Chondrocyte (in vitro differentiated cells): ENCODE data around the gene MALRD1. TPM values are rescaled to one million over a fixed set of nuclear protein-coding genes. Genes with fewer than 3 reads are reported as not detected.
A peak's percentile ranks its signal among the peaks of the same experiment; 100 is the strongest.

ENCODE experiments used
- DNase-seq: peaks from one replicate; pipeline ENCODE4 v3.0.0; 2021; ENCODE audit warnings: mixed read lengths, low spot score
- H3K27ac Mint-ChIP-seq: one replicate; pipeline ENCODE4 v1.8.0; 2021; ENCODE audit warnings: mild to moderate bottlenecking, moderate library complexity, mixed read lengths; ENCODE audit not compliant: unreplicated experiment
- H3K27me3 Mint-ChIP-seq: 2 replicates; pipeline ENCODE4 v1.8.0; 2021; ENCODE audit warnings: low read depth, mixed read lengths
- H3K36me3 Mint-ChIP-seq: 2 replicates; pipeline ENCODE4 v1.8.0; 2021; ENCODE audit warnings: low read depth, mixed read lengths
- H3K4me1 Mint-ChIP-seq: 2 replicates; pipeline ENCODE4 v1.8.0; 2021; ENCODE audit warnings: low read depth, mild to moderate bottlenecking, mixed read lengths
- H3K4me3 Mint-ChIP-seq: one replicate; pipeline ENCODE4 v1.8.0; 2021; ENCODE audit warnings: mild to moderate bottlenecking, moderate library complexity, mixed read lengths; ENCODE audit not compliant: unreplicated experiment
- H3K9me3 Mint-ChIP-seq: 2 replicates; pipeline ENCODE4 v1.8.0; 2021; ENCODE audit warnings: low read depth, mixed read lengths
- CTCF ChIP-seq: fragments of 200-600 bp; sonication (generic); IDR thresholded peaks from 2 replicates; pipeline ENCODE4 v1.5.0; 2021; ENCODE audit warnings: antibody characterized with exemption, mild to moderate bottlenecking, moderate library complexity
- total RNA-seq: library from RNA; stranded (reverse); gene quantifications from 3 replicates; pipeline ENCODE4 v1.2.1, GENCODE V29; 2021

Gene MALRD1
- total RNA-seq, 1 donor from 2014 or later = 0.27 TPM

- peaks cover 8% of the 10 kb centered on the region for H3K9me3 Mint-ChIP-seq
These were observed 609.5 kb downstream of the MALRD1 start for GRCh38 chr10:19658131-19658530.

GRCh38 chr10:19658622-19659233 is 610.1 kb downstream of the MALRD1 start:
- peaks cover 9% of the 10 kb centered on the region for H3K9me3 Mint-ChIP-seq
- TF ChIP-seq CTCF = no peak
- no peaks in the 10 kb centered on the region for H3K27me3 Mint-ChIP-seq
- H3K4me1 Mint-ChIP-seq = peaks cover 62% of the 10 kb centered on the region
- no peak overlapping the region for H3K4me3 Mint-ChIP-seq
- DNase-seq = no peak
- peaks cover 2% of the 10 kb centered on the region for H3K36me3 Mint-ChIP-seq
- peak overlapping the region; percentile 62 for H3K27ac Mint-ChIP-seq

More at GRCh38 chr10:19658131-19658530, 609.5 kb downstream of the MALRD1 start:
- DNase-seq = no peak
- Mint-ChIP-seq H3K27ac (peak overlapping the region; percentile 62), H3K4me1 (peaks cover 68% of the 10 kb centered on the region), H3K36me3 (peaks cover 2% of the 10 kb centered on the region), H3K4me3 (no peak overlapping the region), H3K27me3 (no peaks in the 10 kb centered on the region)
- no peak for TF ChIP-seq CTCF

GRCh38 chr10:19659920-19660655 is 611.5 kb downstream of the MALRD1 start:
- H3K27ac Mint-ChIP-seq = peak overlapping the region; percentile 80
- no peak for TF ChIP-seq CTCF
- no peak overlapping the region for H3K4me3 Mint-ChIP-seq
- peaks cover 49% of the 10 kb centered on the region for H3K4me1 Mint-ChIP-seq
- H3K36me3 Mint-ChIP-seq = peaks cover 2% of the 10 kb centered on the region
- H3K9me3 Mint-ChIP-seq = peaks cover 9% of the 10 kb centered on the region
- DNase-seq = no peak
- H3K27me3 Mint-ChIP-seq = no peaks in the 10 kb centered on the region

GRCh38 chr10:19663344-19663743 is 614.7 kb downstream of the MALRD1 start:
- Mint-ChIP-seq H3K27me3 (no peaks in the 10 kb centered on the region), H3K27ac (no peak overlapping the region), H3K4me3 (no peak overlapping the region), H3K4me1 (peaks cover 24% of the 10 kb centered on the region), H3K9me3 (peaks cover 13% of the 10 kb centered on the region), H3K36me3 (peaks cover 5% of the 10 kb centered on the region)
- TF ChIP-seq CTCF = peak; percentile 23
- no peak for DNase-seq

- Mint-ChIP-seq H3K36me3 (peaks cover 3% of the 10 kb centered on the region), H3K4me1 (no peaks in the 10 kb centered on the region), H3K27me3 (no peaks in the 10 kb centered on the region), H3K27ac (no peak overlapping the region), H3K9me3 (peaks cover 5% of the 10 kb centered on the region), H3K4me3 (no peak overlapping the region)
- no peak for DNase-seq
- TF ChIP-seq CTCF = no peak
These were observed 619.5 kb downstream of the MALRD1 start for GRCh38 chr10:19668116-19668515.
